GM13977 (cell line): ENCODE results near the gene COMMD7.
"Not testable (repeated sequence)": the region's sequence is repeated elsewhere in the genome, so short reads cannot be mapped to it uniquely, and the experiment has no call there.

Experiments used
- DNase-seq: peaks from one replicate; pipeline ENCODE4 v3.0.0; 2012; ENCODE audit warnings: low spot score
- in situ Hi-C: fragments of 300-500 bp; cut with MboI; formaldehyde crosslinking; loops from one replicate; pipeline ENCODE4 v1.12.0; 2022; ENCODE audit warnings: low sequenced_read_pairs, low pct_unique_long_range_greater_than_20kb, mixed read lengths, inconsistent platforms; ENCODE audit not compliant: unreplicated experiment
- TF ChIP-seq, protein P1 (sequence below): IDR thresholded peaks from 2 replicates; pipeline ENCODE4 v1.5.1; 2012; ENCODE audit warnings: mild to moderate bottlenecking, control low read depth; ENCODE audit not compliant: insufficient read depth; ENCODE audit errors: extremely low read depth, missing control alignments

The COMMD7 gene

DNA sequence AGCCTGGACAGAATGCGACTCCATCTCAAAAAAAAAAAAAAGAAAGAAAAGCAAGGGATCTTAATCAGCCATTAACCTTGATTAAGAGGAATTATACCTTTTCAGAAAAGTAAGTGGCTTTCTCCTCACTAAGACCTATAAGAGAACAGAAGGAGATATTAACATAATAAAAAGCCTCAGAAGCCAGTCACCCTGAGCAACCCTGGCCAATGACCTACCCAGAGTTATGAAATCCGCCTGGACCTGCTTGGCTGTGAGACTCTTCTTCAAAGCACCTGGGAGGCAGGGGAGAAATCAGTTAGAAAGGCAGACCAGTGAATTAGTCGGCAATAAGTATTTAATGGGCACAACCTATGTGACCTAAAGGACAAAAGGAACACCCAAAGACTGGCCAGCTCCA is 36.8 kb downstream of the COMMD7 start:
- TF ChIP-seq, protein P1, sequence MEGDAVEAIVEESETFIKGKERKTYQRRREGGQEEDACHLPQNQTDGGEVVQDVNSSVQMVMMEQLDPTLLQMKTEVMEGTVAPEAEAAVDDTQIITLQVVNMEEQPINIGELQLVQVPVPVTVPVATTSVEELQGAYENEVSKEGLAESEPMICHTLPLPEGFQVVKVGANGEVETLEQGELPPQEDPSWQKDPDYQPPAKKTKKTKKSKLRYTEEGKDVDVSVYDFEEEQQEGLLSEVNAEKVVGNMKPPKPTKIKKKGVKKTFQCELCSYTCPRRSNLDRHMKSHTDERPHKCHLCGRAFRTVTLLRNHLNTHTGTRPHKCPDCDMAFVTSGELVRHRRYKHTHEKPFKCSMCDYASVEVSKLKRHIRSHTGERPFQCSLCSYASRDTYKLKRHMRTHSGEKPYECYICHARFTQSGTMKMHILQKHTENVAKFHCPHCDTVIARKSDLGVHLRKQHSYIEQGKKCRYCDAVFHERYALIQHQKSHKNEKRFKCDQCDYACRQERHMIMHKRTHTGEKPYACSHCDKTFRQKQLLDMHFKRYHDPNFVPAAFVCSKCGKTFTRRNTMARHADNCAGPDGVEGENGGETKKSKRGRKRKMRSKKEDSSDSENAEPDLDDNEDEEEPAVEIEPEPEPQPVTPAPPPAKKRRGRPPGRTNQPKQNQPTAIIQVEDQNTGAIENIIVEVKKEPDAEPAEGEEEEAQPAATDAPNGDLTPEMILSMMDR, result no peak
- in situ Hi-C loops, result no loop called here
- DNase-seq, result no peak

DNA sequence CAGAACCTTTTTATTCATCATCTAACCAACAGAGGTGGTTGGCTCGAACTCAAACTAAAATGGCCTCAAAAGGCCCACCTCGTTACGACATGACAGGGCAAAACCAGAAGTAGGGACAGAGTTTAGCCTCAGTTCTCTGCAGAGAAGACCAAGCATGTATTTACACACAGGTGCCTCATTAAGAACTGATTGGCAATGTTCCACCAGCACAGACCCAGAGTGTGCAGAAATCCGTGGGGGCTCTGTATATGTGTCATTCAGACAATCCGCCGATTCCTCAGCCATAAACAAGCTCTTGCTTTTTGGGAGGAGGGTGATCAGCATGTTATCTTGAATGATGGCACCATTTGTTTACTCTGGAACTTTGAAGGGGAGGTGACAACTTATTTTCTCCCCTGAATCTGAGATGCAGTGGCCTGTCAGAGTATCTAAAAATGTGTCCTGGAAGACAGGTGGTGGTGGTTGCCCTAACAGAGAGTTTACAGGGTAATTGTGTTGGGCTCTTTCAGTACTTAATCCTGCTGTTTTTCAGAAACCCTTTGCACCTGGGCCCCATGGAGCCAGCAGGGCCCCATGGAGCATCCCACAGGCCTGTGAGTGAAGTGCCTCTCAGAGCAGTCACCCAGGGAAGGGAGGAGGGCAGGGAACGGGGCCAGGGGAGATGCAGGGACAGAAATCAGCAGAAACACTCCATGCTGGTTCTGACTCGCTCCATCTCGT is 40.4 kb downstream of the COMMD7 start:
- in situ Hi-C loops, result no loop called here
- TF ChIP-seq, protein P1, result no peak
- DNase-seq, result no peak

GRCh38 chr20:32697608-32698007 is 45.7 kb downstream of the COMMD7 start:
- in situ Hi-C loops, result no loop called here
- TF ChIP-seq, protein P1, result no peak
- no peak for DNase-seq

GRCh38 chr20:32695089-32695488 is 48.2 kb downstream of the COMMD7 start:
- TF ChIP-seq, protein P1, result no peak
- in situ Hi-C loops, result no loop called here
- no peak for DNase-seq

DNA sequence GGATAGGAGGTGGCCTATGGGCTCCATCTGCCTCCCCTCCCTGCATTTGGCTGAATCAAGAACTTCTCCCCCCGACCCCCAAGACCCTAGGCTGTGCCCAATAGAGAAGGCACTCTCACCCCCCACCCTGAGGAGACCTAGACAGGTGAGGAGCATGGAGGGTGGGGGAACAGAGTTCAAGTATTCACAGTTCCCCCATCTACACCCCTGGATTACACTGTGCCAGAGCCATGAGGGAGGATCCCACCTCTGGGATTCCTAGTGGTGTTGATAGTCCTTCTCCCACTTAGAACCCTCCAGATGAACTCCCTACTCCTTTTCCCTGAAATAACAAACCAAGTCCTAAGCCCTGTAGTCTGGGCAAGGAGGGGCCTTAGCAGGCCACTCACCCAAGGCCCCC is 54.3 kb downstream of the COMMD7 start:
- DNase-seq, in situ Hi-C loops: not testable (repeated sequence)

- no peak for DNase-seq
- in situ Hi-C loops, result no loop called here
- TF ChIP-seq, protein P1, result no peak
Measured at GRCh38 chr20:32687180-32687532, 56.1 kb downstream of the COMMD7 start.

DNA sequence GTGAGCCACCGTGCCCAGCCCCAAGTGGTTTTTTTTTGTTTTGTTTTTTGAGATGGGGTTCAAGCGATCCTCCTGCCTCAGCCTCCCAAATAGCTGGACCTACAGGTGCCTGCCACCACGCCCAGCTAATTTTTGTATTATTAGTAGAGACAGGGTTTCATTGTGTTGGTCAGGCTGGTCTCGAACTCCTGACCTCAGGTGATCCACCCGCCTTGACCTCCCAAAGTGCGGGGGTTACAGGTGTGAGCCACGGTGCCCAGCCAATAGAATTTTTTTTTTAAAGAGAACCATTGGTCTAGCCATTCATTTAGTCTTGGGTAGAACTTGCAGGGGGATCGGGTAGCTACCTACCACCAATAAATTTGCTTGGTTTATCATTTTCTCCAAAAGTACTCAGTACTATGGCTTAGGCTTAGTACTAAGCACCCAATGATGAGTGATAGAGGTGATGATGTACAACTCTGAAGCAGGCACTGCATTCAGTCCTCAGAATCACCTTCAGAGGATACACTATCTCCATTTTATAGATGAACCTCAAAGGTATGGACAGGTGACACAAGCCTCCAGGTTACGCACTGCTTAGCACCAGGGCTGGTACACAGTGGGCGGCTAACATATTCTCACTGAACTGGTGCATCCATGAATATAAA is 56.6 kb downstream of the COMMD7 start:
- DNase-seq, result no peak
- in situ Hi-C loops, result no loop called here
- TF ChIP-seq, protein P1, result no peak
